Mononuclear cell (primary cell): ENCODE measurements around the gene RASAL3. TPM values are rescaled to one million over a fixed set of nuclear protein-coding genes. Genes with fewer than 3 reads are reported as not detected.

Experiments used
- H3K27me3 ChIP-seq: 2 replicates; pipeline ENCODE4 v1.6.0; 2011; ENCODE audit warnings: low read length, control low read depth; ENCODE audit not compliant: insufficient read depth
- H3K4me1 ChIP-seq: 2 replicates; pipeline ENCODE4 v1.5.1; 2011; ENCODE audit warnings: mild to moderate bottlenecking, low read length, control low read depth; ENCODE audit not compliant: insufficient read depth
- H3K4me3 ChIP-seq: 2 replicates; pipeline ENCODE4 v1.5.1; 2011; ENCODE audit warnings: mild to moderate bottlenecking, low read length, moderate library complexity
- H3K9me3 ChIP-seq: 2 replicates; pipeline ENCODE4 v1.5.1; 2011; ENCODE audit warnings: low read depth, mild to moderate bottlenecking, control low read depth, low read length
- total RNA-seq: library from RNA; depleted of rRNA; stranded (reverse); fragments of >200 nt; gene quantifications from one replicate; pipeline ENCODE4 v1.2.3, GENCODE V29; 2012

Gene RASAL3
- total RNA-seq, 1 donor, result 31.3 TPM

GRCh38 chr19:15445807-15446376, 18.5 kb downstream of the RASAL3 start:
- Histone ChIP-seq H3K4me1 (peaks cover 14% of the 10 kb centered on the region), H3K9me3 (no peaks in the 10 kb centered on the region)

DNA sequence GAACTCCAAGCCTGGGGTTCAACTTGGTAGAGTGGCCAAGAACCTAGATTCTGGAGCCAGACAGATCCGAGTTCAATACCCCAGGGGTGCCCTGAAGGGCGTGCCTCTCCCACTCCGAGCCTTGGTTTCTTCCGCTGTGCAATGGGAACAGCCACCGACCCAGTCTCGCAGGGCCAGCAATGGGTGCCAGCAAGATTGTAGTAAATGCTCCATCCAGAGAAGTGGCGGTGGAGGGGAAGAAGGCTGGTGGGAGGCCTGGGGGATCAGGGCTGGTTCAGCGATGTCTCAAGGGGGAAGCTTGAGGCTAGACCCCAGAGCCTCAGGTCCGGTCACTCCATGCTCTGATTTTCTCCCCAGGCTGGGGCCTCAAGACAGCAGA, 19.1 kb downstream of the RASAL3 start:
- no peaks in the 10 kb centered on the region for H3K9me3 ChIP-seq
- peaks cover 11% of the 10 kb centered on the region for H3K4me1 ChIP-seq
- H3K27me3 ChIP-seq, result no peaks in the 10 kb centered on the region
- no peak overlapping the region for H3K4me3 ChIP-seq

More at GRCh38 chr19:15445807-15446376, 18.5 kb downstream of the RASAL3 start:
- Histone ChIP-seq H3K4me3 (no peak overlapping the region), H3K27me3 (no peaks in the 10 kb centered on the region)

DNA sequence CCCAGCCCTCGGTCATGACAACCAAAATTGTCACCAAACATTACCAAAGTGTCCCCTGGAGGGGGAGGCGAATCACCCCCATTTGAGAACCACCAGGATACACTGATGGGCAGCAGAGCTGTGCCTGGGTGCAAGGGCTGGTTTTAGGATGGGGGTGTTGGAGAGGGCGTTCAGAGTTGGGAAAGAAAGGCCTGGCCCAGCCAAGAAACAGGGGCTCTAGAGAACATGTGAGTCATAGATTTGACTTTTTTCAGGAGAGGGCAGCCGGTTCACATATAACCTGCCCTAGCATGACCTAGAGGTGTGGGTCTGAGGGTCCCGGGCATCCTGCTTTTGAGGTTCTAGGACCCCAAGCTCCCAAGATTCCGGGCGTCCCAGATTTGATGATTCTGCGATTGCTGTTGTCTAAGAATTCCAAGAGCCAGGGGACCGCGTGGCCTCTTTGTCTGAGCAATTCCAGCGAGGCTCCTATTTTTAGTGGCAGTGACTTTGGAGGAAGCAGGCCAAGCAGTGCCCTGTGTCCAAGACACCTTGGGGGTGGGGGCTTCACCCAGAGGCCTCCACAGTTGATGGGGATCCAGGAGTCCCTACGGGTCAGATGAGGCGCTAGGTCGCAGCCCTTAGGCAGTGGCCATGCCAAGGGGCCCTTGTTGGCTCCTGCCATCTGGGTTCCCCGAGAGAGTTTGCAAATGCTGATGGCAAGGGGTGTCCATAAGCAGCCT, 19.7 kb downstream of the RASAL3 start:
- Histone ChIP-seq H3K9me3 (no peaks in the 10 kb centered on the region), H3K27me3 (no peaks in the 10 kb centered on the region), H3K4me1 (peaks cover 8% of the 10 kb centered on the region), H3K4me3 (no peak overlapping the region)

GRCh38 chr19:15443838-15444237, 20.5 kb downstream of the RASAL3 start:
- no peaks in the 10 kb centered on the region for H3K27me3 ChIP-seq
- H3K4me1 ChIP-seq, result peaks cover 3% of the 10 kb centered on the region
- no peaks in the 10 kb centered on the region for H3K9me3 ChIP-seq
- no peak overlapping the region for H3K4me3 ChIP-seq

GRCh38 chr19:15443325-15443724, 21.0 kb downstream of the RASAL3 start:
- Histone ChIP-seq H3K9me3 (no peaks in the 10 kb centered on the region), H3K27me3 (no peaks in the 10 kb centered on the region), H3K4me1 (no peaks in the 10 kb centered on the region), H3K4me3 (no peak overlapping the region)

DNA sequence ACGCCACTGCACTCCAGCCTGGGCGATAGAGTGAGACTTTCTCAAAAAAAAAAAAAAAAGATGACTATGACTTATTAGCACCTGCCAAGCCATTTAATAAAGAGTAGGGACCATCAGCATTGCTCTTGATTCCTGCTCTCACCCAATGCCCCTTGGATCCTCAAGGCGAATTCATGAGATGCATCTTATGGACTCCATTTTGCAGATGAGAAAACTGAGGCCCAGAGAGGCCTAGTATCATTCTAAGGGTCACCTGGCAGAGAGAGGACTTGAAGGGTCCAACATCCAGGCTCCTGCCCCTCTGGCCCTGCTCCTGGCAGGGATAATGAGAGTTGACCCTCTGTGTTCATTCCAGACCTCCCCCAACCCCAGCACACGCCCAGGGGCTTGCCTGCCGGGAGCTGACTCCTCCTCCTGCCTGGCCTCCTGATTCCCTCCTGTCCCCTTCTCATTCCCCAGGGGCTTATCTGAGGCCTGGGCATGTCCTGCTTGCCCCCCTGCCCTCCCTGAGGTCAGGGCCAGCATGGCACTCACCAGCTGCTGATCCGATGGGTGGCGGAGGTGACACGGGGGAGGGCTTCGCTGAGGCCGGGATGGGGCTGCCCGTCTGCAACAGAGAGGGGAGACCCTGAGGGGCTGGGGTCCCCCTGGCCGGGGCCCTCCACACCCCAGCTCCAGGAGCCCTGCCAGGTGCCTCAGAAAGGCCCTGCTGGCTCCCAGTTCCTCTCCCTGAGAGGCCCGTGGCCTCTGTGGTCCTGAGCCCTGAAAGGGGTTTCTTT, 22.0 kb downstream of the RASAL3 start:
- H3K4me1 ChIP-seq, result no peaks in the 10 kb centered on the region
- no peak overlapping the region for H3K4me3 ChIP-seq
- no peaks in the 10 kb centered on the region for H3K27me3 ChIP-seq
- H3K9me3 ChIP-seq, result no peaks in the 10 kb centered on the region

DNA sequence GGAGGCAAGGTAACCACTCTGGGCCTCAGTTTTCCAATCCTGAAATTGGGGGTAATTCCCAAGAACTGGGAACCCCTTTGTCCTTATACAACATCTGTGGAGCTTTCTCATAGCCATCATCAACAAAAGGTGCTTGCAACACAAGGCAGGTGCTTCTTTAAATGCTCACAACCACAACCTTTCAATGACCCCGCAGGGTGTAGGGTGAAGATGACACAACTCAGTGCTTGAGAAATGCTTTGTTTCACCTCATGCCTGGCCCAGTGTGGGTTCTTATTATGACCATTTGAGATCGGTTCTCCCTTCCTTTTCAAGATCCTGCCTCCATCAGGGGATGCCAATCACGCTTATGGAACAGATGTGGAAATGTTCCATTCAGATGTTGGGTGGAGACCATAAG, 23.0 kb downstream of the RASAL3 start:
- H3K4me1 ChIP-seq, result no peaks in the 10 kb centered on the region
- no peak overlapping the region for H3K4me3 ChIP-seq
- no peaks in the 10 kb centered on the region for H3K9me3 ChIP-seq
- no peaks in the 10 kb centered on the region for H3K27me3 ChIP-seq

DNA sequence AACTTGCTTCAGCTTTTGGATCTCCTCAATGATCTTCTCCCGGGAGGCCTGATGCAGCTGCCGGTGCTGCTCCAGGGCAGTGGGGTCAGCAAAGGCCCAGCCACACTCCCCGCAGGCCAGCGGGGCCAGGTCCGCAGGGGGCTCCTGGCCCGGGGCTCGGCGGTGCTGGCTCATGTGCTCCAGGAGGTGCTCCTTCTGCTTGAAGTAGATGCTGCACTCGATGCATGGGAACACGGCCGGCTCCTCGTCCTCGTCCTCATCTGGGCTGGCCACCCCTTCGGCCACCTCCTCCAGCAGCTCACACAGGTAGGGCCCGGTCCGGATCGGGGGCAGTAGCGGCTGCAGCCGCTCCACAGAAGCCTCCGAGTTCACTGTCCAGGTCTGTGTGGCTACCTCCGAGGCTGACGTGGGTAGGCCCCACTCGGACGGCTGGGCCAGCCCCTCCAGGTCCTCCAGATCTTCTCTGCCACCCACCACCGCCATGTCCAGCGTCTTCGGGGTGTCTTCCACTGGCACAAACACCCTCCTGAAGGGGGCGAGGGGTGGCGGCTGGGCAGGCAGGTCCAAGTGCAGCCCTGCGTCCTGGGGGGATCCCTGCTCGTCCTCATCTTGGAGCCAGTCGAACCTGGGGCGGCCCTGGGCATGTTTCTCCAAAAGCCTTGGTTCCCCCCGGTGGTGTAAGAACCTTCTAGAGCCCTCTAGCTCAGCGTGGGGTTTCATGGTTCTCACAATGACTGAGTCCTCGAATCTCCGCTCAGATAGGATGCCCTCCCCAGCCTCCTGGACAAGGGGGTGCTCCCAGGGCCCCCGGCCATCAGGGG, 24.3 kb downstream of the RASAL3 start:
- Histone ChIP-seq H3K9me3 (no peaks in the 10 kb centered on the region), H3K4me1 (no peaks in the 10 kb centered on the region), H3K4me3 (no peak overlapping the region), H3K27me3 (no peaks in the 10 kb centered on the region)

DNA sequence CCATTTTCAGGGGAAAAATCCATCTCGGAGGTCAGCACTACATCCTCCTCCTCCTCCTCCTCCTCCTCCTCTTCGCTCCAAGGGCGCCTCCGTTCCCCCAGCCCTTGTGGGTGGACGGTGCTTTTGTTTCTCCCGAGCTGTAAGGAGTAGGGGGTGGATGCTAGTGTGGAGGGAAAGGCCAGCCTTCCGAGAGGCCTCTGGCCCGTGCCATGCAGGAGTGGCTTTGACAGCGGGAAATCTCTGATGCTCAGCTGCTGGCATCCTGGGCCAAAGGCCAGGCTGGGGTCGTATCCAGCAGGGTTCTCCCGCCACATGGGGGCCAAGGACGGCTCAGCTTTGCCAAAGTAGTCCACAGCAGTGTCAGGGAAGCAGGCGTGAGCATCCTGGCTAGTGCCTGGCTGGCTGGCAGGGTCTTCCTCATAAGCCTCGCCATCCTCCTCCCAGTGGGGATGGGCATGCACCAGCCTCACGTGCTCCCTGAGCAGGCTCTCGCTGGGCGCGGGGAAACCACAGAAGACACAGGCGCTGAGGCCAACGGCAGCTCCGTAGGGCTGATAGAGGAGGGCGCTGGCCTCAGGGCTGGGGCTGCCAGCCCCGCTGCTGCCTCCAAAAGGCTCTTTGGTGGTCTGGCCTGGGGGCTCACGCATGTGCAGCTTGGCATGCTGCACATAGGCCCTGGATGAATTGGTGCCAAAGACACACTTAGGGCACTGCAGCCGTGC, 25.1 kb downstream of the RASAL3 start:
- H3K27me3 ChIP-seq, result no peaks in the 10 kb centered on the region
- no peaks in the 10 kb centered on the region for H3K4me1 ChIP-seq
- H3K9me3 ChIP-seq, result no peaks in the 10 kb centered on the region
- no peak overlapping the region for H3K4me3 ChIP-seq

- no peaks in the 10 kb centered on the region for H3K27me3 ChIP-seq
Observed at GRCh38 chr19:15438577-15438976, 25.8 kb downstream of the RASAL3 start.

DNA sequence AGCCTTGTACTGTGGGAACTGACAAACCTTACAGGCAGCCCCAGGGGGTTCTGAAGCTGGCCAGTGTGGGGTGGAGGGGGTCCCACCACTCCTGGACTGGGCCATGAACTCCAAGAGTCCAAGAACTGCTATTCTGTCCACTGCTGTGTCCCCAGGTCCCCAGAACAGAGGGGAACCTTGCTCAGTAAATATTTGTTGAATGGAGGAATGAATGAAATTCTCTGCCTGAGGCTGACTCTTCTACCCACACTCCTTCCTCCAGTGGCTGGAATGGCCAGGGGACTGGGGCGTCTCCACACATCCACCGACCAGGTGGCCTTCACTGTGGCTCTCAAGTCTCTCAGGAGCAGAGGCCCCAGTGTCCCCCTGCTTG, 26.2 kb downstream of the RASAL3 start:
- Histone ChIP-seq H3K4me1 (peaks cover 5% of the 10 kb centered on the region), H3K27me3 (no peaks in the 10 kb centered on the region), H3K4me3 (no peak overlapping the region), H3K9me3 (no peaks in the 10 kb centered on the region)

More at GRCh38 chr19:15438577-15438976, 25.8 kb downstream of the RASAL3 start:
- peaks cover under 1% of the 10 kb centered on the region for H3K4me1 ChIP-seq
- no peaks in the 10 kb centered on the region for H3K9me3 ChIP-seq
- H3K4me3 ChIP-seq, result no peak overlapping the region

DNA sequence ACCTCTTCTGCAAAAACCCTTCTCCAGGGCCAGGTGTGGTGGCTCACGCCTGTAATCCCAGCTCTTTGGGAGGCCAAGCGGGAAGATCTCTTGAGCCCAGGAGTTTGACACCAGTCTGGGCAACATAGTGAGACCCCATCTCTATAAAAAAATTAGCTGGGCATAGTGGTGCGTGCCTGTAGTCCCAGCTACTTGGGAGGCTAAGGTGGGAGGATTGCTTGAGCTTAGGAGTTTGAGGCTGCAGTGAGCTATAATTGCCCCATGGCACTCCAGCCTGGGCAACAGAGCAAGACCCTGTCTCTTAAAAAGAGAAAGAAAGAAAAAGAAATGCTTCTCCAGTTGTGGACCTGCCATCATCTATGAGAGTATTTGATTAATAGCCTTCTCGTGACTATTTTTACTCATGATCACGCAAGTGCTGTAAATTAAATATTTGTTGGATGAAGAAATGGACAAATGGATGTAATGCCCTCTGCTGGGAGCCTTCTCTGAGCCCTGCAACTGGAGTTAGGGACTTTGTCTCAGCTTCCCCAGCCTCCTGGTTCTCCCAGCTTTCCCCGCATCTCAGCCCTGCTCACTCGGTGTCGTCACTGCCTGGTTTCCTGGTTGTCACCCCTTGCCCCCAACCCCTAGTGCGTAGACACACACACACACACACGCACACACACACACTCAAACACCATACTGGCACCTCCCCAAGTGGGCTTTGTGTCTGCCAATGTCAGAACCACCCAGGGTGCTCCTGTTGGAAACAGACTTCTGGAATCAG, 26.8 kb downstream of the RASAL3 start:
- Histone ChIP-seq H3K9me3 (no peaks in the 10 kb centered on the region), H3K4me3 (no peak overlapping the region), H3K4me1 (peaks cover 5% of the 10 kb centered on the region), H3K27me3 (no peaks in the 10 kb centered on the region)

GRCh38 chr19:15436826-15437110, 27.6 kb downstream of the RASAL3 start:
- Histone ChIP-seq H3K4me1 (peaks cover 7% of the 10 kb centered on the region), H3K4me3 (no peak overlapping the region), H3K27me3 (no peaks in the 10 kb centered on the region), H3K9me3 (no peaks in the 10 kb centered on the region)
